Measurements from ENCODE around the gene KAT6B.

- TF ChIP-seq POLR2AphosphoS5 (IDR thresholded peaks at IDR 0.05) (no peak), CTCF (IDR thresholded peaks at IDR 0.05) (no peak)
Observed at GRCh38 chr10:74925708-74926107, 99.3 kb downstream of the KAT6B start.
